ENCODE results near the gene GLIS2.

DNA sequence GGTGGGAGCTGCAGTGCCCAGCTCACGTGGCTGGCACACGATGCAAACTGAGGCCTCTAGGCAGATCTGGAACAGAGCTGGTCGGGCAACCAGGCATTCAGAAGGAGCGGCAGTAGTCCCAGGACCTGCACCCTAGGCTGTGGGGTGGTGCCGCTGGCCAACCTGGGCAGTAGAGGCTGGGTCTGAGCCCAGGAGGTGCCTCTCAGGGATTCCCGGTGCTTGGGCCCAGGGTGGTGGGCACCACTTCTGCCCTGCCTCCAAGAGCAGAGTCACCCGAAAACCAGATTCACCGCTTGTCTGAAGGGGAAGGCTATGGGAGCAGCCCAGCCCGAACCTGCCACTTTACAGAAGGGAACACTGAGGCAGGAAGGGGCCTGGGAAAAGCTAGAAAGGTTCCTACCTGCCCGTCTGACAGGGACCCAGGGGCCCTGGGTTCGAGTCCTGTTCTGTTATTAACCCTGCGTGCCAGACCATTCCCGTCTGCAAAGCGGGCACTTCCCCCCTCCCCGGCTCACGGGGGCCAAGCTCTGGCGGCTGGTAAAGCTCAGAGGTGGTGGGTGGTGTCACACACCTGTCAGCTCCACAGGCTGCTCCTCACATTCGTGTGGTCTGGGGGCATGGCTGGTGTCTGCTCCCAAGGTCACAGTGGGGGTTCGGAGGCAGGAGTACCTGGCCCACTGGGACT lies 16.9 kb downstream of the GLIS2 start:
- TF ChIP-seq, protein P1, sequence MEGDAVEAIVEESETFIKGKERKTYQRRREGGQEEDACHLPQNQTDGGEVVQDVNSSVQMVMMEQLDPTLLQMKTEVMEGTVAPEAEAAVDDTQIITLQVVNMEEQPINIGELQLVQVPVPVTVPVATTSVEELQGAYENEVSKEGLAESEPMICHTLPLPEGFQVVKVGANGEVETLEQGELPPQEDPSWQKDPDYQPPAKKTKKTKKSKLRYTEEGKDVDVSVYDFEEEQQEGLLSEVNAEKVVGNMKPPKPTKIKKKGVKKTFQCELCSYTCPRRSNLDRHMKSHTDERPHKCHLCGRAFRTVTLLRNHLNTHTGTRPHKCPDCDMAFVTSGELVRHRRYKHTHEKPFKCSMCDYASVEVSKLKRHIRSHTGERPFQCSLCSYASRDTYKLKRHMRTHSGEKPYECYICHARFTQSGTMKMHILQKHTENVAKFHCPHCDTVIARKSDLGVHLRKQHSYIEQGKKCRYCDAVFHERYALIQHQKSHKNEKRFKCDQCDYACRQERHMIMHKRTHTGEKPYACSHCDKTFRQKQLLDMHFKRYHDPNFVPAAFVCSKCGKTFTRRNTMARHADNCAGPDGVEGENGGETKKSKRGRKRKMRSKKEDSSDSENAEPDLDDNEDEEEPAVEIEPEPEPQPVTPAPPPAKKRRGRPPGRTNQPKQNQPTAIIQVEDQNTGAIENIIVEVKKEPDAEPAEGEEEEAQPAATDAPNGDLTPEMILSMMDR (IDR thresholded peaks at IDR 0.05 in 8 of 11, conservative IDR thresholded peaks at IDR 0.05 in 3 of 11): no peak
- TF ChIP-seq POLR2A (IDR thresholded peaks at IDR 0.05) (no peak), POLR2AphosphoS5 (IDR thresholded peaks at IDR 0.05) (no peak)
